NCI-H1436 treated with DMSO at 0.1 percent for 48 hours (cell line): ENCODE data around the gene DCLK1.

Experiments
- DNase-seq: peaks from one replicate; lab custom pipeline; 2025; lab: John Stamatoyannopoulos, UW

Gene DCLK1

DNA sequence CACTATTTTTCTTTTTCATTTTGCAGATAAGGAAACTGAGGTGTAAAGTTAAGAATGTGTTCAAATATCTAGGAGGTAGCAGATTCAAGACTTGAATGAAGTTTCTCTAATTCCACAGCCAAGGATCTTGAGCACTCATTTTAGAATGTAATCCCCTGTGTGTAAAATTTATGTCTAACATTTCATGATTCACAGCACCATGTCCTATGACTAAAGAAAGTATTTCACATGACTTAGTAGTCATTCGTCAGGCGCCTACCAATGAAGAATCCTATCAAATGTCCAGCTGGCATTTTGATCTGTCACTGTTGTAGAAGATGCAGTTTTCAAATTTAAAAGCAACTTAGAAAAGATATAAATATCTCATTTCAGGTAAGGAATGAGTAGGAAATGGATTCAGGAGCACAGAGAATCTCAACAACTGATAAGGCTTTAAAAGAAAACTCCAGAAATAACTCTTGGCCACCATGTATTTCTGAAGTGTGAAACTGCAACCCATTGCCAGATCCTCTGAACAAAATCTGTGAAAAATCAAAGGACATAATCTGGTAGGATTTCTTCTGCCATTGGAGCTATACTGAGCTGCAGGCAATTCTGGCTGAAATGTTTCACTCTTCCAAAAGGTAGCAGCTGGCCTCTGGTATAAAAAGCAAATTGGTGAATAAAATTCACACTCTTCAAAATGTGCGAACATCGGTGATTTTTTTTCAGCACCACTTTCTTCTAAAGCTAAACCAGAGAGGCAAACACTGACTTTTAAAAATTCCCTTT is 92.2 kb downstream of the DCLK1 start:
- DNase-seq, result no peak

DNA sequence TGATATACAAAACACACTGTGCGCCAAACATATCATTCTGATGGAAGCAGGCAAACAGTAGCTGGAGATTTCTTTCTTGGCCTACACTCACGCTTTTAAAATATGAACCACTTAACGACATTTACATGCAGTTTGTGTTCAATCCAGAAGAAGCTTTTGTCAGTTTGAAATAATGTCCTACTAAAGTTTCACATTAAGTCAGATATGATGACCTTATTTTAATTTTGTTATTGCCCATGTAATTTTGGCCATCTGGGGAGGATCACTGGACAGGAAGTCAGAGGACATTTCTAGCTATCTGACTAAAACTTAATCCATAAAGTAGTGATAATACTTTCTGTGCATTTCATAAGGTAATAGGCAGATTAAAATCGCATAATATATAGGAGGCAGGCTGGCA is 98.1 kb downstream of the DCLK1 start:
- DNase-seq, result no peak

DNA sequence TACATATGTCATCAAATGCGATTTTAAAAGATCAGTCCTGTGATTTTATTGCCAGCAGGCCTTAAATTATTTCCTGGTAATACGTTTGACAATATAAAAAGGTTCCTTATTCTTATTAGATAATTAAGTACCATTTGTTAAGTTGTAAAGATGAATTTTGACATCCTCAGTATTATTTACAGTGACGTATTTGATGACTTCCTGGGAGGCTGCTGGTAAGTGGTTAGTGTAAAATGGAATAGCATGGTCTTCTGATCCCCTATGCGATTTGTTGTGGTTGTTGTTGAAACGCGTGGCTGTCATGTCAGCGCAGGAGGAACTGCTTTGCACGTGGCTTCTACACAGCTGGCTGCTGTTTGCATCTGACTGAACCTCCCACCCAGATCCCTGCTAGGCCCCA is 99.7 kb downstream of the DCLK1 start:
- no peak for DNase-seq

DNA sequence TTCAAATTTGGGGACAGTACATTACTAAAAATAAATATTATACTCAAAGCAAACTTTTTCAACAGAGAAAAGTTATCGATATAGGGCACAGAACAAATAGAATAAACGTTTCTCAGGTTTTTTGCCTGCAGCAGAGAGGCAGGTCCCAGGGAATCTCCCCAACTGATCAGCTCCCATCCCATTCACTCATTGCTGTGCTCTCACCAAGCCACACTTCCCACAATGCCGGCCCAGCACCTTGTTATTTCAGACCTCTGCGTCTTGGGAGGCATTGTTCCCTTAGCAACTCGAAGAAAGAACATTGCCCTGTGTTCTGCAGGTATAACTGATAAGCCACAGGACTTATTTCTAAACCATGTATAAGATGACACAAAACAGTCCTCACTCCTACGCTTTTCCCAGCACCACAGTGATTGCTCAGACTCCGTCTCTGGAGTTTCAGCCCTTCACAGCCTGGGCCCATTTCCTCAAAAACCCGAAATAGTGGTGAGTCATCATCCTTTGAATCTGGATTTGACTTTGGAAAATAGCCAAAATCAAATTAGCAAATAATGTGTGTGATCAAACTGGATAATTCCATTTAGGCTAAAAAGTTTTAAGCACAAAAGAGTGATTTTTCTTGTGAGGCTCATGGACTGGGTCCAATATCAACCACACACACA is 100.4 kb downstream of the DCLK1 start:
- no peak for DNase-seq

DNA sequence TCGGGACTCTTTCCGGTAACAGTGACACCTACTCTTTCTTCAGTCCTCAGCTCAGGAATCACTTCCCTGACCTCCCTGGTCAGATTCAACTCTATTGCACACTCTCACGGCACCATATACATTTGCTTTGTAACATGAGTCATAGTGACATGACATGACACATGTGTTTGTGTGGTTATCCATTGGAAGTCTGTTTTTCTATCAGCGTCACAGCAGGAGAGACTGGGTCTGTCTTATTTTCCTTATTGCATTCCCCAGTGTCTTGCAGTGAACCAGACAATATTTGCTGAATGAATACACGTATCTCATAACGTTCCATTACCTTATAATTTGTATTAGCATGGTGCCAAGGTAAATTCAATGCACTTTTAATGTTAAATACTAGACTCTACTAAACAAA is 102.0 kb downstream of the DCLK1 start:
- DNase-seq, result no peak

DNA sequence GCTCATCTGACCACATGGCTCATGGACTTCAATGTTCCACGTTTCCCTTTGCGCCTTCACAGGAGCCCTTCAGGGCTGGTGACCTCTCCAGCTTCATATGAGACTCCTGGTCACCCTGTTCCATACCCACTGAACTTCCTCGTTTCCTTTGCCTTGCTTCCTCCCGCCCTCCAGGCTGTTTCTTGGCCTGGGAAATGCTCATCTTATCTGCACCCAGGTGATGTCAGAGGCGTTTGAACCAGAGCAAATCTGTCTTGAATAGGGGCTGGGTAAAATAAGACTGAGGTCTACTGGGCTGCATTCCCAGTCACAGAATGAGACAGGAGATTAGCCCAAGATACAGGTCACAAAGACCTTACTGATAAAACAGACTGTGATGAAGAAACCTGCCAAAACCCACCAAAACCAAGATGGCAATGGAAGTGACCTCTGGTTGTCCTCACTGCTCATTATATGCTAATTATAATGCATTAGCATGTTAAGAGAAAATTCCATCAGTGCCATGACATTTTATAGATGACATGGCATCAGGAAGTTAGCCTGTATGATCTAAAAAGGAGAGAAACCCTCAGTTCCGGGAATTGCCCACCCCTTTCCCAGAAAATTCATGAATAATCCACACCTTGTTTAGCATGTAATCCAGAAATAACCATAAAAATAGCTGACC is 102.7 kb downstream of the DCLK1 start:
- DNase-seq, result no peak

DNA sequence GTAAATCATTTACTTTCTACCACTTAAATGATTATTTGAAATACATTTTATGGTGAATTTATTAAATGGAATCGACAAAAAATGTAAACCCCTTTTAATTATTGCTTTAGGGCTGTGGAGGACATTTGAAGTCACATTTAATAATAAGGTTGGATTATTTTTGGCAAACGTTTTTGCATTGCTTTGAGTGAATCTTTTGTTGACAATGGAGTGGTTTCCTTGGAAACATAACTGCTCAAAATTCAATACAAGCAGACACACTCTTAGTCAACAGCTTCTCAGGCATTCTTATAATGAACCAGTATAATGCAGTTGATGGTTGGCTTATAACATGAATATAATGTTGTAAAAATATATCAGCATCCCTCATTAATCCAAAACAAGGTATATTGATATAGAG is 104.7 kb downstream of the DCLK1 start:
- DNase-seq, result no peak

DNA sequence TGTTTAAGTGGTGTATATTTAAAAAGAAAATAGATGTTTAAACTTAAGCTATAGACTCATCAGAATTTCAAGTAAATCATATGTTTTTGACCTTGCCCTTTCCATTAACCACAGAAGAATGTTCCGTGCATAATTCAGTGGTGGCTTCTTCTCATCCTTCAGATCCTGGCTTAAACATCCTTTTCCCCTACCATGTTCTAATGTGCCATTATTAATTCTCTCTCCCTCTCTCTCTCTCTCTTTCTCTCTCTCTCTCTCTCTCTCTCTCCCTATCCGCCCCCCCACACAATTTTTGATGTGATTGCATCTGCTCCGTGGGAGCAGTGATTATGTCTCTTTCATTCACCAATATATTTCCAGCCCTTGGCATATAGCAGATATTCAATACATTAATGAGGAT is 116.4 kb downstream of the DCLK1 start:
- no peak for DNase-seq

DNA sequence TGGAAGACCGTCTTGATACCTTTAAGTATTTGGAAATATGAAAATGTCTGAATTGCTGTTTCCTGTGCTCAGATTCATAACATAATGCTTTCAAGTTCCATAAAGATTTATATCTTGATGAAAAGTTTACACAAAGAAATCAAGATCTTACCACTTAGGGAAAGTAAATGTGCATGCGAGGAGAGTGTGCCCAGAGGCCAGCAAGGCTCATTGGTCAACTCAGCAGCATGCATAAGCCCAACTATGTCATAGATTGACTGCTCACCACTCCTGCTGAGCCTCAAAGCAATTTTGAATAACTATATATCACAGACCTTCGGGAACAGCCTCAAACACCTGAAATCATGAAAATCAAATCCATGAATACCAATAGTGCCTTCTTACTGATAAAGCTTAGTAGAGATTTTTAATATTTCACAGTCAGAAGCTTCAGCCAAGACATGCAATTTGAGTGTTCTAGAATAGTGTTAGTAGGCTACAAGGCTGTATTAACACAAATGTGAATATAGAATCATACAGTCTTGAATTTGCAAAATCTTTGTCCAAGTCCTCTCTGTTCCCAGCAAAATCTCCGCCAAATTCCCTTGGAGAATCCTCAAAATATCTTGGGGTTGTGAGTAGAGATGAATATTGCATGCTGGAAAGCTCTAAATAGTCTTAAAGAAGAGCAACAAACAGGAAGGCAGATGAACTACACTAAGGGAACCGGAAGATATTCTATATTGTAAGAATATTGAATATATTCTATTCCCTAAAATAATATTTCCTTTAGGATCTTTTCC is 124.1 kb downstream of the DCLK1 start:
- DNase-seq, result no peak

DNA sequence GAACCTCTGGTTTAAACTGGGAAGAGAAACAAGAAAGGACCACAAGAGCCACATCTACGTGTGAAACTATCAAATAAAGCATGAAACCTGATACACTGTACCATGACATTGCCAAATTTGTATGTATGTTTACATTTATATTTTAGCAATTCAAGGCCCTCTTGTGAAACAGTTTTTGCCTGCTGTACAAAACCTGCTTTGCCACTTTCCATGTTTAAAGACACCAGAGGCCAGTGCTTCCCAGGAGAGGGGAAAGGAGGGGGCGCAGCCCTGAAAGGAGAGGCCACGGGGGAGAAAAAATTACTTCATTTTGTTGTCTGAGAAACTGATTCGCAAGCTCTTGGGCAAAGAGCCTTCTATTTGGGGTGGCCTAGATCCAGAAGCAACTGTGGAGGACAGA is 124.8 kb downstream of the DCLK1 start:
- DNase-seq, result no peak

DNA sequence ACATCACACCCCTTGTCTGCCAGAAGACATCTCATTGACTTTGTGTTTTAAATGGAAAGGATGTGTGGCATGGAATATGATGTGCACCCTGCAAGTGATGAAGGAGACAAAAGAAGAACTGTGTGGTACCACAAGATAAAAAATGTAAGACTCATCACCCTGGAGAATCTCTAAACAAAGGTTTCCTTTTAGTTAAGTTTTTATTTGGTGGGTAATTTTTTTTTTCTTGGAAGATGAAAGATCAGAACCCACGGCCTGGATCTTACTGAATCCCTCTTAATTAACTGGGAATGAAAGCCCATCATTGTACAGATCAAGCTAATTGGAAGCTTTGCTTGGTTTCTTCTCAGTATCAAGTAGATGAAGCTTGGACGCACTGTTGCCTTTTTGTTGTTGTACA is 129.6 kb downstream of the DCLK1 start:
- no peak for DNase-seq

DNA sequence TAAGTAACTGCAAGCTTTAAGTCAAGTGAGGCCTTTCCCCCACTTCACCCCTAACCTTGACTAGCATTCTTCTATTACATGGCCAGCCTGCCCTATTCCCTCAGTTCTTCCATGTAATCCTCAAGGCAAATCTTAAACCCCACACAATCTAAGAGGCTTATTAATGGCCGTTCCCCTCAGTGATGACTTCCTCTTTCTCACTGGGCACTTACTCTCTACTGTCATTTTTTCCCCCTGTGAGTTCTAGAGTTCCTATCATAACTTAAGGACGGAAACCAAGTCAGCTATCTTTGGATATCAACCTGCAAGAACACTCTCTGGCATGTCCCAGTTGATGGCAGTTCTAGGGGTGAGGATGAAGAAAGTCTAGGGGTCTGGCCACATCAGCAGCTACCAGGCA is 131.2 kb downstream of the DCLK1 start:
- no peak for DNase-seq

DNA sequence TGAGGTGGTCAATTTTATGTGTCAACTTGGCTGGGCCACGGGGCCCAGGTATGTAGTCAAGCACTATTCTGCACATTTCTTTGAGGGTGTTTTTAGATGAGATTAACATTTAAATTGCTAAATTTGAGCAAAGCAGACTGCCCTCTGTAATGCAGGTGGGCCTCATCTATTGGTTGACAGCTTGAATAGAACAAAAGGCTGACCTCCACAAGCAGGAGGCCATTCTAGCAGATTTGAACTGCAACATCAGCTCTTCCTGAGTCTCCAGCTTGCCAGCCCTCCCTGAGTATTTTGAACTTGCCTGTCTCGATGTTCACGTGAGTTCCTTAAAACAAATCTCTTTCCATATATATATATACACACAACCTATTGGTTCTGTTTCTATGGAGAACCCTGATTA is 134.8 kb downstream of the DCLK1 start:
- DNase-seq, result no peak

DNA sequence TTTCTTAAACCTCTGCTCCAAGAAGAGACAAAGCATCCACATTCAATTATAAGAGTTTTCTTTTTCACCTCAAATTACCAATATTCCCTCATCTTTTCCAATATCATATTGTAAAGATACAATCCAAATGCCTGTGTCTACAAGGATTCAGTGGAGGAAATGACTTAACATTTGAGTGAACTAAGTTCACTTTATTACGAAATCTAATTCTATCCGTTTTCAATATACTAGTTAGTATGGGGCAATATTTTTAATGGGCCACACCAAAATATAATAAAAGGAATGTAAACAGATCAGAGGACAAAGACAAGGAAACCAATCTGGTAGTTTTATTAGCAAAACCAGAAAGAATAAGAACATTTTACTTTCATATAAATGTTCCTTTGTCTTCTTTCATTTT is 136.0 kb downstream of the DCLK1 start:
- DNase-seq, result no peak

DNA sequence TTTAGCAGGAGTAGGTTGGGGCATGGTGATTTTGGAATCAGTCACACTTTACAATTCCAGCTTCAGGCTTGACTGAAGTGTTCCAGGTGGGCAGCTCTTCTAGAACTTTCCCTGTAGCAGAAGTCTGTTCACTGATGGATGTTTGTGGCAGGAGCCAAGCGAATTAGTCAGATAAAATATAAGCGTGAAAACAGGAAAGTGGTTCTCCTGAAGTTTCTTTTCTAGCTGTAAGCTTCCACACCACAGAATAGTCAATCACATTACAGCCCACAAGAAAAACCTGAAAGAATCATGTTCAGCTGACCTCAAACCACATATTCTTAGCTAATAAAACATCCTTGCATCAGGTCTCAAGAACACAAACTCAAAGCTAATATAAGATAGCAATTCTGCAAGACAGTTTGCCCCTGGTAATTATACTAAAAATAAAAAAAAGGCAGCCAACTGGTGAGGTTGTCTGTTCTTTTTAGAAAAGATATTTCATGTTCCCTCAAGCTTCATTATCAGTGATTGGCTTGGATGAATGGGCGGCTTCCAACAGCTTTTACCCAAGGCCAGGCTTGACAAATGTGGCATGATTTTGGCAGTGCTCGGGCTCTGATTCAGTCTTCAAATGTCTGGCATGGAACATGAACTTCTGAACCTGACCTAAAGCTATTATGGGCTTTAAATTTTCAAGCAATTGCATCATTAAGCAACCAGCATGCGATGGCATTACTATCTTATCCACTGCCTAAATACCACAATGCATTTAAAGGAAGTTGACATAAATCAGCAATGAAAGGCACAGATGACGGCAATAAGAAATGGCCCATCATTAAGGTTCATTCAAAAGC is 136.8 kb downstream of the DCLK1 start:
- DNase-seq, result no peak

DNA sequence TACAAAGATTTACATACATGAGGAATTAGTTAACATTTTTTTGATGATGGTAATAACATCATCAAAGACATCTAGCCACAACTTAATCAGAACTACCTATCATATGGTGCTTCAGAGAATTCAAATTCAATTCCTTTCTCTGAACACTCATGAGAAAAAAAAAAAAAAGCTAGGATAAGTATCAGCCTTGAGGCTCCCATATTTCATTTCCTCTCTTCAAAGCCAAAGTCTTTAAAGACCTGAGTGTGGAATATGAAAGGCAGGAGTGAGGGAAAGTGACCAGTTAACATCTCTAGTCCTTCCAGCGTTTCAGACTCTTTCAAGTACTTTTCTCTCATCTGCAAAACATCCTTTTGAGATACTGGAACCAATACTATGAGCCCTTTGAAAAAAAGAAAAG is 137.5 kb downstream of the DCLK1 start:
- DNase-seq, result no peak

DNA sequence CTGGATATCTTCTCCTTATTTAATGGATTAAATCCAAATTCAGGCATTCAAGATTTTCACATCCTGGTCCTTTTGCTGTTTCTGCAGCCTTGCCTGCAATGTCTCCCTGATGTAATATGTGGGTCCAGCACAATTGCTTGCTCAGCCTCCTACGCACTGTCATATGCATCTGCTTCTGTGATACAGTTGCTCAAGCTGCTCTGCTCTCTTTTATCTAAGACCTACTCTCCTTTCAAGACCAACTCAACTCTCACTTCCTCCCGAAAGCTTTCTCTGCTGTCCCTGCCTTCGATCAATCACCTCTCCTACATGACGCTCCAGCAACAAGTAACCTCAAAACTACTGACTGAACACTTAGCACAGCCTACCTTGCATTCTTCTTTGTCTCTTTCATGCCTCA is 138.2 kb downstream of the DCLK1 start:
- DNase-seq, result no peak

DNA sequence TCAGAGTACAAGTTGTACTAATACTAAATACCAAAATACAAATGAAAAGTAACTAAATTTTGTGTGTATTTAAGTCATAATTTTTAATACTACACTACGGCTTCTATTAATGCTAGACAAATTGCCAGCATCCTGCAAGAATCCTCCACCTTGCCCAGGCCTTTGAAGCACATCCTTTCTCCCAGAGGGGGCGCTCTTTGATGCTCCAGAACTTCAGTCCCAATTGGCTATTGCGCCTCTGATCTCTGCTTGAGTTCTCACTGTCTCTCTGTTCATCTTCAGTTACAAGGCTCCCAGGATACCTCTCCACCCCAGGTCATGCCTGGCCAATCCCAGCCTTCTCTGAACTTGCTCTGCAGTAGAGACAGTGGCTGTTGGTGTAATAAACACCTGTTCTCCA is 141.0 kb downstream of the DCLK1 start:
- no peak for DNase-seq

DNA sequence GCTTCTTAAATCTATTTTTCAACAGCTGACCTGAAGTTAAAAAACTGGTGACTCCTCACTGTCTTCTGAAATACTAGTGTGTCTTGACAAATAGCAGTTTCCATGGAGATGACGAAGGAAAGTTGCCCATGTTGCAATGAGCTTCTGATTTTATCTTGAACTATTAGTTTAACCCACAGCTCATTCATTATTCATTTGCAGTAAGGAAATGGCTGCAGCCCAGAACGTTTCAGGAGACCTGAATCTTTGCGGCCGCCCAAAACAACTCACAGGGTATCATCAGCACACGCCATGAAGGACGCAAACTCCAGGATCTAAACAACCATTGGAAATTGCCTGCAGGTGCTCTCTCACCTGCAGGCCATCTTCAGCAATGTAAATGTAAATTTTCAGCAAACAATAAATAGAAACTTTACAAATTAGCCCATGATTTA is 142.5 kb downstream of the DCLK1 start:
- no peak for DNase-seq

DNA sequence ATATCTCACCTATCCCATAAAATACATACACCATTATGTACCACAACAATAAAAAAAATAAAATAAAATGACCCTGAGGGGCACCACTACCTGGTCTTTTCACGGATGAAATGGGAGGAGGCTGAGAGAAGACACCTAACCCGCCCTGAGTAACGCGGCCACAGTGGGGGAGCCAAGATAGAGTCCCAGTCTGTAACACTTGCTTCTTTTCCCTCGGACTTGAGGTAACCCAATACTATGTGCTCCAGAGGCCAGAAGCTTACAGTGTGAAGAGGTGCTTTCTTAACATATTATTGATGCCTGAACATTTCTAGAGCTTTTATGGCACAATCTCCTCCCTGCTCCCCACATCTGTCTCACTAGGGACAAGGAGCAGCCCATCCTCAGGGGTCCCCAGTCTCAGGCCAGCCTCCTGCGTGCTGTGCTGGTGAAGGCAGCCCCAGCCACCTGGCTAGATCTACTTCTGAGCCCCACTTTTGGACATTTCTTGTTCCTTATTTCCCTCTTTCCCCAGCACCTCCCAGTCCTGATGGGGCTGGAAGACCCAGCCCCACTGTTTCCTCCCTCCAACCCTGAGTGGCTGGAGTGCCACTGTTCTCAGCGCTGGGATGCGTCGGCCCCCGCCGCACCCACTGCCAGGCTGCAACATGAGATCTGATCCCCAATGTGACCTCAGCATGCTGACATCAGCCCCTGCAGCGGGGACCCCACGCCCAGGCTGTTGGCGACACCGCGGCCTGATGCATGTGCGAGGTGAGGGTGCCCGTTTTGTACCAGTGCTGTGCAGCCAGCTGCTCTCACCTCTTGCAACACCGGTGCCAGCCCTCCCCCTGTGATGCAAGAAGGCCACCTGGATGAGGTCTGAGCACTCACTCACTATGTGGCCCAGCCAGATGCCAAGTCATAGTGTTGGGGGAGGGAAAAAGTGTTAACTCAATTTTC is 143.3 kb downstream of the DCLK1 start:
- no peak for DNase-seq
